Activated CD4-positive, alpha-beta T cell treated with anti-CD3 and anti-CD28 coated beads, Interleukin-2, amount 50 U/mL, for 48 hours (primary cell): ENCODE results near the gene LTO1.
"Not testable (repeated sequence)": the region's sequence is repeated elsewhere in the genome, so short reads cannot be mapped to it uniquely, and the experiment has no call there.

Experiments used
- DNase-seq, 2 experiments: peaks; one replicate each; pipeline ENCODE4 v3.0.0-alpha.2; 2020

The LTO1 gene

GRCh38 chr11:69630017-69630416, 45.1 kb downstream of the LTO1 start:
- no peak for DNase-seq

GRCh38 chr11:69627551-69627950, 47.6 kb downstream of the LTO1 start:
- DNase-seq, result no peak

- no peak for DNase-seq
These were observed 49.7 kb downstream of the LTO1 start for GRCh38 chr11:69625476-69625875.

GRCh38 chr11:69624293-69624692, 50.9 kb downstream of the LTO1 start:
- DNase-seq, result no peak

GRCh38 chr11:69622097-69622681, 53.0 kb downstream of the LTO1 start:
- DNase-seq, result not testable (repeated sequence)

- no peak for DNase-seq
These were observed 54.4 kb downstream of the LTO1 start for GRCh38 chr11:69620683-69621290.

GRCh38 chr11:69618237-69618636, 56.9 kb downstream of the LTO1 start:
- no peak for DNase-seq

GRCh38 chr11:69617682-69618081, 57.5 kb downstream of the LTO1 start:
- DNase-seq, result no peak

- DNase-seq, result no peak
These were observed 57.9 kb downstream of the LTO1 start for GRCh38 chr11:69617220-69617619.
